PFSK-1 (cell line): ENCODE data around the gene GLDN.

Experiments
- FOXP2 ChIP-seq: optimal IDR thresholded peaks from 2 replicates; pipeline ENCODE3; 2011; ENCODE audit warnings: borderline replicate concordance, control low read depth, inconsistent platforms; ENCODE audit not compliant: insufficient read depth; ENCODE audit errors: extremely low read length, extremely low read depth
- POLR2AphosphoS5 ChIP-seq: IDR thresholded peaks from 2 replicates; pipeline ENCODE4 v1.6.1; 2012; ENCODE audit warnings: low read depth, mild to moderate bottlenecking, control low read depth, low read length, moderate library complexity
- SIN3A ChIP-seq: IDR thresholded peaks from 2 replicates; pipeline ENCODE4 v1.6.1; 2012; ENCODE audit warnings: mild to moderate bottlenecking, low read length, moderate library complexity, borderline replicate concordance; ENCODE audit not compliant: insufficient read depth
- TAF1 ChIP-seq: IDR thresholded peaks from 2 replicates; pipeline ENCODE4 v1.6.1; 2012; ENCODE audit warnings: low read length, control low read depth, borderline replicate concordance; ENCODE audit not compliant: insufficient read depth
- TF ChIP-seq, protein P1 (sequence below), 2 experiments: IDR thresholded peaks; 2 replicates each; pipeline versions ENCODE4 v1.6.1 to v1.8.0; 2011 to 2012; ENCODE audit warnings: low read depth in 2 of 2, low read length in 2 of 2, control low read depth in 1 of 2, inconsistent platforms in 1 of 2, mild to moderate bottlenecking in 1 of 2, moderate library complexity in 1 of 2; ENCODE audit not compliant: insufficient read depth in 1 of 2

GLDN gene

DNA sequence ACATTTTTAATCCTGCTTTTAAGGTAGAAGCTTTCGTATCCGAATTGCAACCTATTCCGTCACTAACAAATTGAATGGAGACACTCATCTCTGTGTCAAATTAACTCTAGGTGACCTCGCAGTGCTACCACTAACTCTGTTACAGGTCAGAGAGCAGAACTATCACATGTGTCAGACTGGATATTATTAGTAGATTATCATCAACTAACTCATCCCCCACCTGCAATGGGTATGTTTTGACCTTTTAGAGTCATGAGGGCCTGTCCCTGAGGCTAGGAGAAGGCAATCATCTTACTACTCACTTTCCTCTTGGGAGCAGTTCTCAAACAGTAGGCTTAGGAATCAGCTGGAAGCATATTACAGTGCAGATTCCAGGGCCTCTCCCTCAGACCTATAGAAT, 2.0 kb downstream of the GLDN start:
- TF ChIP-seq, protein P1, sequence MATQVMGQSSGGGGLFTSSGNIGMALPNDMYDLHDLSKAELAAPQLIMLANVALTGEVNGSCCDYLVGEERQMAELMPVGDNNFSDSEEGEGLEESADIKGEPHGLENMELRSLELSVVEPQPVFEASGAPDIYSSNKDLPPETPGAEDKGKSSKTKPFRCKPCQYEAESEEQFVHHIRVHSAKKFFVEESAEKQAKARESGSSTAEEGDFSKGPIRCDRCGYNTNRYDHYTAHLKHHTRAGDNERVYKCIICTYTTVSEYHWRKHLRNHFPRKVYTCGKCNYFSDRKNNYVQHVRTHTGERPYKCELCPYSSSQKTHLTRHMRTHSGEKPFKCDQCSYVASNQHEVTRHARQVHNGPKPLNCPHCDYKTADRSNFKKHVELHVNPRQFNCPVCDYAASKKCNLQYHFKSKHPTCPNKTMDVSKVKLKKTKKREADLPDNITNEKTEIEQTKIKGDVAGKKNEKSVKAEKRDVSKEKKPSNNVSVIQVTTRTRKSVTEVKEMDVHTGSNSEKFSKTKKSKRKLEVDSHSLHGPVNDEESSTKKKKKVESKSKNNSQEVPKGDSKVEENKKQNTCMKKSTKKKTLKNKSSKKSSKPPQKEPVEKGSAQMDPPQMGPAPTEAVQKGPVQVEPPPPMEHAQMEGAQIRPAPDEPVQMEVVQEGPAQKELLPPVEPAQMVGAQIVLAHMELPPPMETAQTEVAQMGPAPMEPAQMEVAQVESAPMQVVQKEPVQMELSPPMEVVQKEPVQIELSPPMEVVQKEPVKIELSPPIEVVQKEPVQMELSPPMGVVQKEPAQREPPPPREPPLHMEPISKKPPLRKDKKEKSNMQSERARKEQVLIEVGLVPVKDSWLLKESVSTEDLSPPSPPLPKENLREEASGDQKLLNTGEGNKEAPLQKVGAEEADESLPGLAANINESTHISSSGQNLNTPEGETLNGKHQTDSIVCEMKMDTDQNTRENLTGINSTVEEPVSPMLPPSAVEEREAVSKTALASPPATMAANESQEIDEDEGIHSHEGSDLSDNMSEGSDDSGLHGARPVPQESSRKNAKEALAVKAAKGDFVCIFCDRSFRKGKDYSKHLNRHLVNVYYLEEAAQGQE (IDR thresholded peaks at IDR 0.05; ENCODE audit: insufficient read depth in 1 of 2, low read depth in 2 of 2, low read length in 2 of 2), result no peak
- TF ChIP-seq POLR2AphosphoS5, result no peak
- no peak for TF ChIP-seq SIN3A
- TF ChIP-seq FOXP2, result no peak
- TF ChIP-seq TAF1, result no peak

GRCh38 chr15:51346136-51346535, 4.7 kb downstream of the GLDN start:
- TF ChIP-seq, protein P1 (IDR thresholded peaks at IDR 0.05; ENCODE audit: insufficient read depth in 1 of 2, low read depth in 2 of 2, low read length in 2 of 2), result no peak
- TF ChIP-seq FOXP2, result no peak
- TF ChIP-seq POLR2AphosphoS5, result no peak
- TF ChIP-seq TAF1, result no peak
- TF ChIP-seq SIN3A, result no peak

- TF ChIP-seq TAF1 (no peak), SIN3A (no peak), POLR2AphosphoS5 (no peak), FOXP2 (no peak)
- TF ChIP-seq, protein P1 (IDR thresholded peaks at IDR 0.05; ENCODE audit: insufficient read depth in 1 of 2, low read depth in 2 of 2, low read length in 2 of 2), result no peak
These were observed 7.2 kb downstream of the GLDN start for GRCh38 chr15:51348688-51349087.

- TF ChIP-seq TAF1, result no peak
- TF ChIP-seq, protein P1 (IDR thresholded peaks at IDR 0.05; ENCODE audit: insufficient read depth in 1 of 2, low read depth in 2 of 2, low read length in 2 of 2), result no peak
- no peak for TF ChIP-seq POLR2AphosphoS5
- no peak for TF ChIP-seq FOXP2
- no peak for TF ChIP-seq SIN3A
These were observed 7.8 kb downstream of the GLDN start for GRCh38 chr15:51349156-51349844.

- TF ChIP-seq SIN3A, result no peak
- no peak for TF ChIP-seq POLR2AphosphoS5
- TF ChIP-seq, protein P1 (IDR thresholded peaks at IDR 0.05; ENCODE audit: insufficient read depth in 1 of 2, low read depth in 2 of 2, low read length in 2 of 2), result no peak
- no peak for TF ChIP-seq TAF1
- TF ChIP-seq FOXP2, result no peak
These were observed 9.3 kb downstream of the GLDN start for GRCh38 chr15:51350723-51351122.
